ENCODE measurements around the gene LGR5.

LGR5 gene

DNA sequence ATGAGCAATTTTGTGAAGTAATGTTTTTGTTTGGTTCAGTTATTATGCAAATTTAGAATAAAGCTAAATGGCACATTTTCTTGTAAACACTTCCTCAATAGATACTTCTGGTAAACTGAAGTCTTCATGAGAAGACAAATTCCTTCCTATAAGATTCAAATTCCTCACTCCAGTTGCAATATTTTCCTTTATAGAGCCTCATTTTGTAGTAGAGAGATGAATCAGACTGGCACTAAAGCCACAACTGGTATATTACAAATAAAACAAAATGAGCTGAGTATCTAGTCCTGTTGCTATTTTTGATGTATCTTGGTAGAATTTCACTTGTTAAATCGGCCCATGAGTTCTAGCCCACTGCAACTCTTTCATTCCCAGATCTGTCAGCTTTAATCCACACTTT, 5.5 kb downstream of the LGR5 start:
- TF ChIP-seq CTCF (conservative IDR thresholded peaks at IDR 0.05; ENCODE audit: low read depth, low read length), result no peak
- no peak for DNase-seq (ENCODE audit: low read depth)
- no peak overlapping the region for H3K4me3 ChIP-seq (ENCODE audit: low read length)

DNA sequence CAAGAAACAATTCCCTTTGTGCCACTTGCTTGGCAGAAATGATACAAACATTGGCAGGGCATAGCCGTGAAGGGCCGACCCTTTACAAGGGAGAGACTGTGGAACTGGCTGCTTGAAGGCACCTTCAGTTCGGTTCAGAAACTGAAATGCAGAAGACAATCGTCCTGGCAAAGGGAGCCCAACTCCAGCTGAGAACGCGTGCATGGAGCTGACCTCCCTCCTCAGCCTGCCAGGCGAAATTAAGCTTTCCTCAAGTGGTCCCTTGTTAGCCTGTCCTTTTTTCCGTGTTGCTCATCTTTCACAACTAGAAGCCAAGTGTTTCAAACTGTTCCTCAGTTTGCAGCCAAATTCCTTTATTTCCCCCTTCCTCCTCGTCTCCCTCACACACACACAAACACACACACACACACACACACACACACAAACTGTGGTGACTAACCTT, 8.1 kb downstream of the LGR5 start:
- DNase-seq (ENCODE audit: low read depth), result no peak
- TF ChIP-seq CTCF (conservative IDR thresholded peaks at IDR 0.05; ENCODE audit: low read depth, low read length), result no peak
- H3K4me3 ChIP-seq (ENCODE audit: low read length), result no peak overlapping the region

DNA sequence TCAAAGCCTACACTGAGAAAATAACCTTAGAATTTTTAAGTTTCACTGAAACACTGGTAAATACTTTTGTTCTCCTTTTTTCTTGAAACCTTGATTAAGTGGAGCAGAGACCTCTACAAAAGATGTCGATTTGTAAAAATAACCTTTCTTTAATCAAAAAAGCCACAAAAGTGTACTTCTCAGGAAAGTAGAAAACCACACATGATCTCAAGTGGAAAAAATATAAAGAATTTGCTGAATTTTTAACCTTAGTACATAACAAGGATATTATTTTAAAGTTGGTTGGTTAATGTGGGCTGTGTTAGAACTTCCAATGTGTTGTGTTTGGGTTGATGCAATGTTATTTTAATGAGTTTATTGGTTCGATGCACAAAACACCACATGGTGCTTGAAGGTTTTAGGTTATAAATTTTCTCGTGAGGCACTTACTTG, 8.6 kb downstream of the LGR5 start:
- no peak for TF ChIP-seq CTCF (conservative IDR thresholded peaks at IDR 0.05; ENCODE audit: low read depth, low read length)
- DNase-seq (ENCODE audit: low read depth), result no peak
- H3K4me3 ChIP-seq (ENCODE audit: low read length), result no peak overlapping the region

- no peak overlapping the region for H3K4me3 ChIP-seq (ENCODE audit: low read length)
- TF ChIP-seq CTCF (conservative IDR thresholded peaks at IDR 0.05; ENCODE audit: low read depth, low read length), result no peak
- DNase-seq (ENCODE audit: low read depth), result no peak
Measured at GRCh38 chr12:71449373-71450070, 9.9 kb downstream of the LGR5 start.

- no peak for DNase-seq (ENCODE audit: low read depth)
- no peak for TF ChIP-seq CTCF (conservative IDR thresholded peaks at IDR 0.05; ENCODE audit: low read depth, low read length)
- H3K4me3 ChIP-seq (ENCODE audit: low read length), result no peak overlapping the region
Measured at GRCh38 chr12:71452006-71452405, 12.4 kb downstream of the LGR5 start.

DNA sequence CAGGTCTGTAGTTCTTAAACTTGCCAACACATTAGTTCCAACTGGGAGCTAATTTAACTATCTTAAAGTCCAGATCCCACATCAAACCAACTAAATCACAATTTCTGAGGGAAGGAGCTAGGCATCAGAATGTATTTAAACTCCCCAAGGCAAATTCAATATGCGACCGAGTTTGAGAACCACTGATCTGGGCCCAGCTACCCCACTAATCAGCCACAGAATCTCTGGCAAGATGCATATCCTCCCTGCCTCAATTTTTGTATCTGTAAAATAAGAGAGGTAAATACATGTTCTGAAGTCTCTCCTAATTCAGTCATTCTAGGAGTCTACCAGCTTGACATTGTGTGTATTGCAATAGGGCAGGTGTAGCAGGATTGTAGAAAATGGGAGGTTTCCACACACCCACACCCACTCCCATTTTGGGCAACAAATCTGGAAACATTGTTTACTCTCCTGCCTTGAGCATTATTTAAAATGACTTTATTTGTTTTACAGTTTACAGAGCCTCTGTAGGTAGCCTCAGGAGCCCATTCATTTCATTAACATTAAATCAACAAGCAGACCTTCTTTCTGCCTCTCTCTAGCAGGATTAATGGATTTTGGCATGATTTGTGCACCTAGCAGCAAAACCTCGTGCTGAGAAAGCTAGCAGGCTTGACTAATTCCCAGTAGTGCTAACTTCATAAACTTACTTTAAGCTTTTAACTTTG, 15.6 kb downstream of the LGR5 start:
- DNase-seq (ENCODE audit: low read depth), result no peak
- no peak for TF ChIP-seq CTCF (conservative IDR thresholded peaks at IDR 0.05; ENCODE audit: low read depth, low read length)
- H3K4me3 ChIP-seq (ENCODE audit: low read length), result no peak overlapping the region

GRCh38 chr12:71456316-71456715, 16.7 kb downstream of the LGR5 start:
- no peak for DNase-seq (ENCODE audit: low read depth)
- H3K4me3 ChIP-seq (ENCODE audit: low read length), result no peak overlapping the region

More at GRCh38 chr12:71456316-71456715, 16.7 kb downstream of the LGR5 start:
- TF ChIP-seq CTCF (conservative IDR thresholded peaks at IDR 0.05; ENCODE audit: low read depth, low read length), result no peak
